Neural progenitor cell (in vitro differentiated cells): ENCODE results near the gene P3H3. TPM values are rescaled to one million over a fixed set of nuclear protein-coding genes. Genes with fewer than 3 reads are reported as not detected.
"Not testable (repeated sequence)": the region's sequence is repeated elsewhere in the genome, so short reads cannot be mapped to it uniquely, and the experiment has no call there.

ENCODE experiments used
- DNase-seq: peaks from one replicate; pipeline ENCODE4 v3.0.0-alpha.2; 2016; ENCODE audit warnings: low spot score
- H2AFZ ChIP-seq: fragments of 200-600 bp; sonication (generic); replicated peaks from 2 replicates; pipeline ENCODE4 v1.6.1; 2016; ENCODE audit warnings: antibody characterized with exemption
- H3F3A ChIP-seq: fragments of 200-600 bp; sonication (generic); 2 replicates; pipeline ENCODE4 v1.6.1; 2016; ENCODE audit warnings: antibody characterized with exemption, low read depth
- H3K27ac ChIP-seq: fragments of 200-600 bp; sonication (generic); 2 replicates; pipeline ENCODE4 v1.5.1; 2016; ENCODE audit warnings: mild to moderate bottlenecking
- H3K27me3 ChIP-seq: fragments of 200-600 bp; sonication (generic); 2 replicates; pipeline ENCODE4 v1.6.1; 2016; ENCODE audit warnings: mild to moderate bottlenecking, moderate library complexity
- H3K36me3 ChIP-seq: fragments of 200-600 bp; sonication (generic); 2 replicates; pipeline ENCODE4 v1.5.1; 2016
- H3K4me1 ChIP-seq: fragments of 200-600 bp; sonication (generic); 2 replicates; pipeline ENCODE4 v1.6.1; 2016; ENCODE audit warnings: mixed run types
- H3K4me2 ChIP-seq: fragments of 200-600 bp; sonication (generic); 2 replicates; pipeline ENCODE4 v1.6.1; 2016
- H3K4me3 ChIP-seq: fragments of 200-600 bp; sonication (generic); 2 replicates; pipeline ENCODE4 v1.5.1; 2016
- H3K79me2 ChIP-seq: fragments of 200-600 bp; sonication (generic); 2 replicates; pipeline ENCODE4 v1.6.1; 2016; ENCODE audit warnings: low read depth
- H3K9ac ChIP-seq: fragments of 200-600 bp; sonication (generic); 2 replicates; pipeline ENCODE4 v1.6.1; 2016
- H3K9me3 ChIP-seq: fragments of 200-600 bp; sonication (generic); 2 replicates; pipeline ENCODE4 v1.5.1; 2016; ENCODE audit warnings: low read depth
- H4K20me1 ChIP-seq: fragments of 200-600 bp; sonication (generic); 2 replicates; pipeline ENCODE4 v1.6.1; 2016; ENCODE audit warnings: low read depth
- H3K27ac Mint-ChIP-seq: 3 replicates; pipeline ENCODE4 v1.8.0; 2021; ENCODE audit warnings: mixed read lengths
- H3K27me3 Mint-ChIP-seq: 2 replicates; pipeline ENCODE4 v1.8.0; 2022; ENCODE audit warnings: low read depth, mild to moderate bottlenecking, inconsistent platforms, moderate library complexity, mixed read lengths; ENCODE audit not compliant: insufficient read depth
- H3K36me3 Mint-ChIP-seq: 3 replicates; pipeline ENCODE4 v1.8.0; 2021; ENCODE audit warnings: mixed read lengths
- H3K4me1 Mint-ChIP-seq: 3 replicates; pipeline ENCODE4 v1.8.0; 2021; ENCODE audit warnings: mixed read lengths
- H3K4me3 Mint-ChIP-seq: 3 replicates; pipeline ENCODE4 v1.8.0; 2021; ENCODE audit warnings: mild to moderate bottlenecking, moderate library complexity, mixed read lengths
- H3K9me3 Mint-ChIP-seq: 3 replicates; pipeline ENCODE4 v1.8.0; 2020; ENCODE audit warnings: mixed read lengths
- CTCF ChIP-seq: fragments of 200-600 bp; sonication (generic); IDR thresholded peaks from 2 replicates; pipeline ENCODE4 v1.5.1; 2017; ENCODE audit warnings: antibody characterized with exemption, mild to moderate bottlenecking
- EZH2 ChIP-seq: fragments of 200-600 bp; sonication (generic); IDR thresholded peaks from 2 replicates; pipeline ENCODE4 v1.6.1; 2017; ENCODE audit warnings: antibody characterized with exemption, mild to moderate bottlenecking, moderate library complexity
- EZH2phosphoT487 ChIP-seq: fragments of 200-600 bp; sonication (generic); IDR thresholded peaks from 2 replicates; pipeline ENCODE4 v1.6.1; 2017; ENCODE audit warnings: antibody characterized with exemption
- total RNA-seq: library from RNA; depleted of rRNA; stranded (reverse); fragments of >200 nt; gene quantifications from 2 replicates; pipeline ENCODE4 v1.2.3, GENCODE V29; 2015; ENCODE audit warnings: low replicate concordance

P3H3 gene
- total RNA-seq, 1 donor from 2014 or later, result 14.1 TPM

DNA sequence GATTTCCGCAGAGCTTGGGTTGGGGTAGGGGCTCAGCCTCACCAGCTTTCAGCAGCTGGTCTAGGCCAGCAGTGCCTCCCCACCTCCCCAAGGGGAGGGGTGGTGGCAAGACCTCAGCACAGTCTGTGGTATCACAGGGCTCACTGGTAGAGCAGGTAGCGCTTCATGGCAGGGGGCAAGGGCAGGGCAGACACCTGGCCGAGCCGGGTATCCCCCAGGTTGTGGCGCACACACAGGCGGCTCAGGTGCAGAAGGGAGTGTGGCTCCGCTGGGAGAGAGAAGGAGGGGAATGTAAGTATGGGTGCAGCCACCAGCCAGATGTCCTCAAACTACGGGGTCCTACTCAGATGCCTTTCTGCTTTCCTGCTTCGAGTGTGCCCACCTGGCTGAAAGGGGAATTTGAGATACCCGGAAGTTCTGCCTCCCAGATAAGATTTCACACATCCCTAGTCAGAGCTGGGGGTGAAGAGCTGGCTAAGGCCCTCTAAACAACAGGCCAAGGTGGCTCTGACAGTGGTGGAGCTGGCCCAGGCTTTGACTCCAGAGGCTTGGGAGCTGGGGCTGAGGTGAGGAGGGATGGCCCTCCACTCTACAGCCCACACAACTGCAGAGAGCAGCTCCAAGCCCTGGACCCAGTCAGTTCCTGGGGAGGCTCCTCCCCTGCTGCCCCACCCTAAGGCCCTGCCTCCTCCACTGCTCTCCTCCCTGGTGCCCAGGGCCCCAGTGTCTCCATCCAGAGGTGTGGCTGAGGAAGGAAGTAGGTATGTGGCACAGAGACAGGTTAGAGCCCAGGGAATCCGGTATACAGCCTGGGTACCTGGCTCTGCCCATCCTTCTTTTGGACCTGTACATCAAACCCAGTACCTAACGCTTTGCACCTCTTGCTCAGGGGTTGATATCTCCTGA, 43.1 kb downstream of the P3H3 start:
- Histone ChIP-seq H3K27ac (no peak overlapping the region), H3K36me3 (no peaks in the 10 kb centered on the region), H3K9ac (no peak overlapping the region), H3K79me2 (peaks cover 52% of the 10 kb centered on the region), H3K4me2 (peak overlapping the region; percentile 99), H2AFZ (no peak overlapping the region), H3K4me3 (peak overlapping the region; percentile 81), H4K20me1 (peaks cover 51% of the 10 kb centered on the region), H3F3A (peaks cover 72% of the 10 kb centered on the region), H3K9me3 (no peaks in the 10 kb centered on the region), H3K27me3 (no peaks in the 10 kb centered on the region), H3K4me1 (peaks cover 20% of the 10 kb centered on the region)
- Mint-ChIP-seq H3K9me3 (no peaks in the 10 kb centered on the region), H3K27me3 (peaks cover 17% of the 10 kb centered on the region), H3K27ac (no peak overlapping the region), H3K4me1 (peaks cover 47% of the 10 kb centered on the region), H3K36me3 (peaks cover 30% of the 10 kb centered on the region), H3K4me3 (peak overlapping the region; percentile 91)
- TF ChIP-seq EZH2phosphoT487, result no peak
- TF ChIP-seq EZH2, result no peak
- TF ChIP-seq CTCF, result no peak
- DNase-seq, result peak; percentile 13

GRCh38 chr12:6872073-6873048, 44.2 kb downstream of the P3H3 start:
- Mint-ChIP-seq H3K4me1 (peaks cover 39% of the 10 kb centered on the region), H3K36me3 (peaks cover 29% of the 10 kb centered on the region), H3K9me3 (no peaks in the 10 kb centered on the region), H3K27me3 (peaks cover 17% of the 10 kb centered on the region), H3K27ac (no peak overlapping the region), H3K4me3 (peak overlapping the region; percentile 91)
- Histone ChIP-seq H3K9ac (peak overlapping the region; percentile 62), H3K27ac (peak overlapping the region; percentile 46), H3K27me3 (no peaks in the 10 kb centered on the region), H3K4me2 (peak overlapping the region; percentile 99), H3K79me2 (peaks cover 51% of the 10 kb centered on the region), H3K4me1 (peaks cover 13% of the 10 kb centered on the region), H2AFZ (no peak overlapping the region), H3K36me3 (no peaks in the 10 kb centered on the region), H3K4me3 (peak overlapping the region; percentile 81), H3F3A (peaks cover 63% of the 10 kb centered on the region), H4K20me1 (peaks cover 51% of the 10 kb centered on the region), H3K9me3 (no peaks in the 10 kb centered on the region)
- TF ChIP-seq EZH2phosphoT487 (no peak), EZH2 (no peak), CTCF (peak; percentile 93)
- peak; percentile 95 for DNase-seq

DNA sequence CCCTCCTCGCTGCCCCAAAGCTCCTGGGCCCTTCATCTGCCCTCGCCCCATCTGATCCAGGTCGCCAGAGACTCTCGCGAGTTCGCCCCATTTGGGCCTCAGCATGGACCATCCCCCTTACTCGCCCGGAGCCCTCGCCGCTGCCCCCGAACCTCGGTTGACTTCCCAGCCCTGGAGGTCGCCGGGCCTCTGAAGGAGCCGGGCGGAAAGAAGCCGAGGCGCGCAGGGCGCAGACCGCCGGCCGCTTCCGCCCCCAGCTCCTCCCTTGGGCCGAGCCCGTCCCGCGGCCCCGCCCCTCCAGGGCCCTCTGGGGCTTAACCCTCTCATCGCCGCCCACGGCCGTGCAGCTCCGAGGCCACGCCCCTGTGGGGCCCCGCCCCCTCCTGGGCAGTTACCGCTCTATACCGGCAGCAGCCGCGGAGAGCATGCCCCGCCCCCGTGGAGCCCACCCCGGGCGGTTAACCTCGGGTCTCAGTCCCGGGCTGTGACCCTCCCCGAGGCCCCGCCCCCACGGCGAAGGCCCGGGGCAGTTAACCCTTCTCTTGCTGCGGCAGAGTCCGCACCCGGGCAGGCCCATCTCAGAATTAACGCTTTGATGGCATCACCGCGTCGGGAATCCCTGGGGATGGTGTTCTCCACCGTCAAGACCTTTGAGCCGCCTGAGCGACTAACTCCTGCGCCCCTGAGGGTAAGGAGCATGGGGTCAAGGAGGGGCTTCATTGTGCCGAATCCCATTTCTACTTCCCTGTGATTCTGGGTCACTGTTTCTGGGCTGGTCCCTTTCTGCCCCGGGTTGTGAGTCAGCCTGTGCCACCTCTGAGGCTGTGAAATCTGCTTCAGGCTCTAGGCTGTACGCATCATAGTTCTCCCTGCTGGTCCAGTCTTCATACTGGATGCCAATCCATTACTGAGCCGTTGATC, 45.1 kb downstream of the P3H3 start, which contains the start of gene SPSB2:
SPSB2 (minus strand) TSS at position 210 of the 921 bp plus-strand sequence. CDS start 402 bp downstream, outside the sequence.
- peaks cover 38% of the 10 kb centered on the region for H3K4me1 Mint-ChIP-seq
- H3K27me3 Mint-ChIP-seq, result peaks cover 16% of the 10 kb centered on the region
- Histone ChIP-seq H3K9ac (peak within 1 kb of the TSS; percentile 62), H3K4me2 (peak within 1 kb of the TSS; percentile 99), H3K79me2 (peaks cover 41% of the 10 kb centered on the region), H3K27me3 (no peaks in the 10 kb centered on the region), H3K27ac (peak within 1 kb of the TSS; percentile 46), H3K4me1 (peaks cover 13% of the 10 kb centered on the region), H2AFZ (peak within 1 kb of the TSS; percentile 38), H3F3A (peaks cover 55% of the 10 kb centered on the region), H4K20me1 (peaks cover 42% of the 10 kb centered on the region), H3K4me3 (peak within 1 kb of the TSS; percentile 81), H3K36me3 (no peaks in the 10 kb centered on the region), H3K9me3 (no peaks in the 10 kb centered on the region)
- peak within 1 kb of the TSS; percentile 91 for H3K4me3 Mint-ChIP-seq
- peak; percentile 100 for DNase-seq
- H3K9me3 Mint-ChIP-seq, result no peaks in the 10 kb centered on the region
- peaks cover 29% of the 10 kb centered on the region for H3K36me3 Mint-ChIP-seq
- peak within 1 kb of the TSS; percentile 23 for H3K27ac Mint-ChIP-seq
- TF ChIP-seq EZH2phosphoT487 (no peak), EZH2 (peak; percentile 28)

DNA sequence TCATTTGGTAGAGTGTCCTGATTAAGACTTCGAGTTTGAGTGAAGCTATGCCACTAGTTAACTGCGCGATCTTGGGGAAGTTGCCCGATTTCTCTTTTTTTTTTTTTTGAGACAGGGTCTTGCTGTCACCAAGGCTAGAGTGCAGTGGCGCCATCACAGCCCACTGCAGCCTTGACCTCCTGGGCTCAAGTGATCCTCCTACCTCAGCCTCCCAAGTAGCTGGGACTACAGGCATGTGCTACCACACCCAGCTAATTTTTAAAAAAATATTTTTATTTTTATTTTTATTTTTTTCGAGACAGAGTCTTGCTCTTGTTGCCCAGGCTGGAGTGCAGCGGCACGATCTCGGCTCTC, 45.8 kb downstream of the P3H3 start:
- Histone ChIP-seq H3K4me3 (peak overlapping the region; percentile 81), H3K79me2 (peaks cover 35% of the 10 kb centered on the region), H3K4me1 (peaks cover 11% of the 10 kb centered on the region), H3K4me2 (peak overlapping the region; percentile 75), H2AFZ (peak overlapping the region; percentile 38), H4K20me1 (peaks cover 36% of the 10 kb centered on the region), H3F3A (peaks cover 49% of the 10 kb centered on the region)
- not testable (repeated sequence) for H3K9ac ChIP-seq, DNase-seq, H3K36me3 ChIP-seq, H3K9me3 ChIP-seq, H3K27ac ChIP-seq, H3K9me3 Mint-ChIP-seq, H3K27me3 ChIP-seq
- Mint-ChIP-seq H3K27me3 (peaks cover 11% of the 10 kb centered on the region), H3K27ac (peak overlapping the region; percentile 23), H3K4me1 (peaks cover 32% of the 10 kb centered on the region), H3K4me3 (peak overlapping the region; percentile 88), H3K36me3 (peaks cover 27% of the 10 kb centered on the region)

- H3K9ac ChIP-seq, H3K27ac Mint-ChIP-seq: not testable (repeated sequence)
- peaks cover 11% of the 10 kb centered on the region for H3K36me3 Mint-ChIP-seq
Observed at GRCh38 chr12:6879824-6880223, 51.6 kb downstream of the P3H3 start.

More at GRCh38 chr12:6879824-6880223, 51.6 kb downstream of the P3H3 start:
- H3K79me2 ChIP-seq, H3F3A ChIP-seq, H3K27me3 Mint-ChIP-seq, H3K36me3 ChIP-seq, H3K4me1 ChIP-seq, H3K9me3 Mint-ChIP-seq, DNase-seq, H3K4me3 Mint-ChIP-seq, H4K20me1 ChIP-seq, H3K4me1 Mint-ChIP-seq, H3K4me2 ChIP-seq, H3K4me3 ChIP-seq, H3K9me3 ChIP-seq, H2AFZ ChIP-seq, H3K27ac ChIP-seq, H3K27me3 ChIP-seq: not testable (repeated sequence)
